PC-3 (cell line): ENCODE data around the gene DVL1.

Experiments used
- EZH2phosphoT487 ChIP-seq: fragments of 300-600 bp; sonication (generic); IDR thresholded peaks from 2 replicates; pipeline ENCODE4 v1.6.1; 2018; ENCODE audit warnings: mild to moderate bottlenecking, antibody characterized with exemption, low read length, borderline replicate concordance
- TF ChIP-seq, protein P1 (sequence below): fragments of 300-600 bp; sonication (generic); conservative IDR thresholded peaks from 2 replicates; pipeline ENCODE4 v1.5.1; 2017; ENCODE audit warnings: antibody characterized with exemption, low read depth, mild to moderate bottlenecking, low read length

DNA sequence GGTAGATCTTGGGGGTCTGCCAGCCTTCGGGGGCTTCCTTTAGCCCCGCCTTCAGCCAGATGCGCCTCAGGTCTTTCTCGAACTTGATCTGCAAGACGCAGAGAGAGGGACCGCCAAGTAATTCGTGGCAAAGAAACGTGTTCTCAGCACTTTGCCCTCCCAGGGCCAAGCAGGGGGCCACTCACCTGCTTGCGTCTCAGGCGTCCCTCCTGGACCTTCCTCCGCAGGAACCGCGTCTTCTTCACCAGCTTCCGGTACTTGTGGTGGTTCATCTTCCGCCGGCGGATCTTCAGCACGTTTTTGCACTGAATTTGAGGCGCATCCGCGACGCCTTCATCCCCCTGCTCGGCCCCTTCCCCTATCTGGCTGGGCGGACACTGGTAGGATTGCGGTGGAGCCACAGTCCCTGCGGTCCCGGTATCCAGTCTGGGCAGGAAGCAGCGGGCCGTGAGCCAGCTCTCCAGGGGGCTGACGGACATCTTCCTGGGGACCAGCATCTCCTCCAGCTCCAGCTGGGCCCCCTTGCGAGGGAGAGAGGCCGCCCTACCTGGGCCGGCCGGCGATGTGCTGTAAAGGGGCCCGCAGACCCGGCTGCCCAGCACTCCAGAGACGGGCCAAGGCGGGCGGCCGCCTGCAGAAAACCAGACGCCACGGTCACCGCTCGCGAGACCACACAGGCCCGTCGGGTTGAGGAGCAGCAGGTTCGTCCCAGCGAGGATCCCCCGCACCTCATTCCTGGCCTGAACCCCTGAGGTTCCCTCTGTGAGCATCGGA, 24.8 kb upstream of the DVL1 start:
- TF ChIP-seq, protein P1, sequence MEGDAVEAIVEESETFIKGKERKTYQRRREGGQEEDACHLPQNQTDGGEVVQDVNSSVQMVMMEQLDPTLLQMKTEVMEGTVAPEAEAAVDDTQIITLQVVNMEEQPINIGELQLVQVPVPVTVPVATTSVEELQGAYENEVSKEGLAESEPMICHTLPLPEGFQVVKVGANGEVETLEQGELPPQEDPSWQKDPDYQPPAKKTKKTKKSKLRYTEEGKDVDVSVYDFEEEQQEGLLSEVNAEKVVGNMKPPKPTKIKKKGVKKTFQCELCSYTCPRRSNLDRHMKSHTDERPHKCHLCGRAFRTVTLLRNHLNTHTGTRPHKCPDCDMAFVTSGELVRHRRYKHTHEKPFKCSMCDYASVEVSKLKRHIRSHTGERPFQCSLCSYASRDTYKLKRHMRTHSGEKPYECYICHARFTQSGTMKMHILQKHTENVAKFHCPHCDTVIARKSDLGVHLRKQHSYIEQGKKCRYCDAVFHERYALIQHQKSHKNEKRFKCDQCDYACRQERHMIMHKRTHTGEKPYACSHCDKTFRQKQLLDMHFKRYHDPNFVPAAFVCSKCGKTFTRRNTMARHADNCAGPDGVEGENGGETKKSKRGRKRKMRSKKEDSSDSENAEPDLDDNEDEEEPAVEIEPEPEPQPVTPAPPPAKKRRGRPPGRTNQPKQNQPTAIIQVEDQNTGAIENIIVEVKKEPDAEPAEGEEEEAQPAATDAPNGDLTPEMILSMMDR: no peak
- TF ChIP-seq EZH2phosphoT487: no peak
